K562 (cell line): ENCODE results near the gene TECPR1. TPM values are rescaled to one million over a fixed set of nuclear protein-coding genes. Genes with fewer than 3 reads are reported as not detected.

Experiments
- ATAC-seq: fragments of 200-7000 bp; cut with Tn5 transposase; 3 replicates; pipeline ENCODE4 v1.9.1; 2020; ENCODE audit warnings: moderate library complexity
- BruUV-seq: library from RNA; stranded (reverse); fragments of 400-500 nt; replicated peaks from 2 replicates; lab custom pipeline; 2021; lab: Mats Ljungman, UMichigan
- CTCF ChIA-PET: fragments of 300-600 bp; formaldehyde crosslinking; extraction: SDS; loops from one replicate; lab custom pipeline; 2021; ENCODE audit warnings: low intra/inter-chr PET ratio; lab: Yijun Ruan, JAX
- POLR2A ChIA-PET: fragments of 300-600, 350-650 bp; sonication (Branson Sonifier 250); formaldehyde crosslinking; extraction: SDS; loops from one replicate; lab custom pipeline; 2021; ENCODE audit warnings: antibody characterized with exemption, inconsistent platforms; lab: Yijun Ruan, JAX
- DNase-seq, 4 experiments: peaks; one replicate each; pipeline versions ENCODE4 v3.0.0 to v3.0.0-alpha.2; 2011 to 2018; ENCODE audit warnings: low spot score in 3 of 4, mixed read lengths in 3 of 4; ENCODE audit errors: extremely low read depth in 1 of 4
- FAIRE-seq: peaks from 2 replicates; lab custom pipeline; 2011; peaks lifted over from hg19 to GRCh38; lab: Jason Lieb, UNC
- H2AFZ ChIP-seq: 2 replicates; pipeline ENCODE4 v1.6.0; 2011; ENCODE audit warnings: low read depth, low read length, control low read depth, inconsistent platforms
- H3K27ac ChIP-seq: fragments of 200-600 bp; 3 replicates; pipeline ENCODE4 v1.8.0; 2011; ENCODE audit warnings: low read depth, mild to moderate bottlenecking, control low read depth, inconsistent platforms, low read length, moderate library complexity, mixed read lengths; ENCODE audit errors: extremely low read depth
- H3K27me3 ChIP-seq, 2 experiments: fragments of 300-600 bp in 1 of 2; 2 replicates in 1 of 2; 3 replicates in 1 of 2; pipeline versions ENCODE4 v1.6.0 to v1.8.0; 2011; ENCODE audit warnings: inconsistent platforms in 2 of 2, low read length in 2 of 2, mild to moderate bottlenecking in 1 of 2, mixed read lengths in 1 of 2, moderate library complexity in 1 of 2; ENCODE audit not compliant: control insufficient read depth in 2 of 2, insufficient read depth in 2 of 2
- H3K36me3 ChIP-seq: fragments of 300-600 bp; 3 replicates; pipeline ENCODE4 v1.8.0; 2011; ENCODE audit warnings: mild to moderate bottlenecking, low read length, inconsistent platforms; ENCODE audit not compliant: control insufficient read depth, insufficient read depth
- H3K4me1 ChIP-seq, 2 experiments: fragments of 200-600 bp in 1 of 2; replicated peaks in 1 of 2; 2 replicates in 1 of 2; 3 replicates in 1 of 2; pipeline versions ENCODE4 v1.5.1 to v1.8.0; 2011; ENCODE audit warnings: inconsistent platforms in 2 of 2, low read length in 2 of 2, mild to moderate bottlenecking in 1 of 2, mixed read lengths in 1 of 2, moderate library complexity in 1 of 2; ENCODE audit not compliant: control insufficient read depth in 2 of 2, insufficient read depth in 2 of 2
- H3K4me2 ChIP-seq: 2 replicates; pipeline ENCODE4 v1.6.1; 2011; ENCODE audit warnings: low read length, control low read depth, inconsistent platforms, mixed read lengths; ENCODE audit not compliant: insufficient read depth
- H3K4me3 ChIP-seq: fragments of 200-600 bp; sonication (generic), shearing (Covaris generic); 2 replicates; pipeline ENCODE4 v1.5.1; 2016; ENCODE audit warnings: control low read depth, inconsistent platforms
- H3K79me2 ChIP-seq: fragments of 200-600 bp; 3 replicates; pipeline ENCODE4 v1.8.0; 2011; ENCODE audit warnings: low read length, inconsistent platforms; ENCODE audit not compliant: control insufficient read depth, insufficient read depth
- H3K9ac ChIP-seq, 2 experiments: 2 replicates each; pipeline versions ENCODE4 v1.6.0 to v1.6.1; 2011; ENCODE audit warnings: low read depth in 2 of 2, low read length in 2 of 2, control low read depth in 1 of 2, inconsistent platforms in 1 of 2, mild to moderate bottlenecking in 1 of 2, mixed read lengths in 1 of 2; ENCODE audit not compliant: insufficient read depth in 1 of 2
- H3K9me1 ChIP-seq: one replicate; pipeline ENCODE4 v1.6.0; 2011; ENCODE audit warnings: inconsistent platforms, mild to moderate bottlenecking, low read length, moderate library complexity; ENCODE audit not compliant: control insufficient read depth, insufficient read depth
- H3K9me3 ChIP-seq: replicated peaks from 2 replicates; pipeline ENCODE4 v1.5.1; 2011; ENCODE audit warnings: low read depth, low read length, inconsistent platforms; ENCODE audit not compliant: control insufficient read depth, insufficient read depth
- H4K20me1 ChIP-seq: replicated peaks from 2 replicates; pipeline ENCODE4 v1.6.1; 2011; ENCODE audit warnings: low read length, inconsistent platforms, mixed read lengths; ENCODE audit not compliant: control insufficient read depth, insufficient read depth
- CEBPB ChIP-seq: fragments of 450-650 bp; IDR thresholded peaks from 2 replicates; pipeline ENCODE4 v1.6.1; 2016; ENCODE audit warnings: missing genetic modification characterization, missing compliant biosample characterization
- PRMT5 ChIP-seq: sonication (generic); formaldehyde crosslinking; IDR thresholded peaks from 2 replicates; pipeline ENCODE4 v1.5.0; 2020; ENCODE audit warnings: missing genetic modification reagents
- RBFOX2 ChIP-seq: fragments of 200-400 bp; formaldehyde crosslinking; IDR thresholded peaks from 2 replicates; pipeline ENCODE4 v1.6.1; 2017; ENCODE audit warnings: low read depth, mild to moderate bottlenecking, low read length, moderate library complexity
- ZBTB33 ChIP-seq: sonication (generic); formaldehyde crosslinking; IDR thresholded peaks from 2 replicates; pipeline ENCODE4 v1.8.1; 2023; ENCODE audit warnings: mild to moderate bottlenecking, missing genetic modification reagents
- WGBS: fragments of 100-300 bp; shearing (Covaris generic); methylation state at CpG from one replicate; pipeline ENCODE4 v1.1.6; 2016; ENCODE audit warnings: low coverage, mixed read lengths; ENCODE audit not compliant: insufficient coverage; ENCODE audit errors: missing lambda C conversion rate; 5-methylcytosine and 5-hydroxymethylcytosine counted together
- in situ Hi-C: fragments of 300-500 bp; cut with MboI; formaldehyde crosslinking; loops from 4 replicates; pipeline ENCODE4 v1.15.0; 2018; ENCODE audit warnings: inconsistent platforms, mixed read lengths
- intact Hi-C: fragments of 100-400 bp; cut with micrococcal nuclease; formaldehyde crosslinking; loops from 2 replicates; pipeline ENCODE4 v1.14.2; 2022
- polyA plus RNA-seq, 8 experiments: library from polyadenylated mRNA; depleted of rRNA in 4 of 8; stranded (reverse) in 5 of 8; unstranded in 3 of 8; fragments of >200 nt; fragmentation: Nextera tagmentation in 2 of 8; fragmentation: Illumina TruSeq in 1 of 8; extraction: Ambion mirVana in 2 of 8; extraction: Trizol in 1 of 8; gene quantifications; 2 replicates each; pipeline versions ENCODE4 v1.2.1 to v1.2.3, GENCODE V29; 2011 to 2014; ENCODE audit warnings: inconsistent platforms in 1 of 8, missing spikeins in 1 of 8
- total RNA-seq, 7 experiments: library from RNA; depleted of rRNA in 6 of 7; stranded (reverse); fragments of >200 nt in 6 of 7; fragmentation: Illumina TruSeq in 2 of 7; extraction: Trizol in 2 of 7; gene quantifications; 2 replicates each; pipeline versions ENCODE4 v1.2.1 to v1.2.3, GENCODE V29; 2011 to 2021; ENCODE audit warnings: low replicate concordance in 1 of 7

The TECPR1 gene
- total and polyA plus RNA-seq, 9 of the 15 experiments (the other 6 are each of a cell fraction or from before 2014, with no cell fraction given), result 0.17 to 15.0 (median 2.2) TPM

GRCh38 chr7:98287486-98287959, 35.5 kb upstream of the TECPR1 start:
- Histone ChIP-seq H3K36me3 (peaks cover 38% of the 10 kb centered on the region; the same call in 2 of the 3 replicates), H3K4me2 (no peak overlapping the region), H3K27me3 (peaks cover 0 to 50% of the 10 kb centered on the region in 2 experiments; a peak in 2 of 5 replicates), H3K4me3 (no peak overlapping the region), H3K9me1 (no peaks in the 10 kb centered on the region), H3K4me1 (peaks cover 8 to 63% of the 10 kb centered on the region in 2 experiments; a peak in 4 of 5 replicates), H3K27ac (no peak overlapping the region), H4K20me1 (peaks cover 5% of the 10 kb centered on the region; the same call in 1 of the 2 replicates), H3K9me3 (no peaks in the 10 kb centered on the region), H2AFZ (no peak overlapping the region), H3K9ac (peak overlapping the region in 1 of 2 experiments; percentile 40; a peak in 2 of 4 replicates), H3K79me2 (peaks cover 13% of the 10 kb centered on the region; the same call in 2 of the 3 replicates)
- no TSS peak for BruUV-seq
- ChIA-PET POLR2A (interaction anchor here (0.6 to 1.1 kb wide), 2 partner anchors 16 to 133 kb away, joined by 3 to 4 read pairs; no protein-coding TSS in a partner anchor), CTCF (no interaction called here)
- 40% methylated on average over 14 of the region's 14 CpGs for WGBS
- FAIRE-seq (no peak), DNase-seq (peak in 2 of 4 experiments; percentile 53 to 64), ATAC-seq (peak; percentile 6; the same call in 2 of the 3 replicates)
- 0 out of 2 replicates have a peak, but pooled peaks have one; percentile 10 for TF ChIP-seq CEBPB (tag)
- TF ChIP-seq PRMT5 (CRISPR knock-in tag), result no peak
- peak; percentile 65 for TF ChIP-seq ZBTB33 (CRISPR knock-in tag)
- TF ChIP-seq RBFOX2, result 0 out of 2 replicates have a peak, but pooled peaks have one; percentile 31
- intact Hi-C loops, result no loop called here
- in situ Hi-C loops, result no loop called here
